Hematopoietic multipotent progenitor cell treated with erythropoietin and hydrocortisone succinate and interleukin-3 and kit ligand, for 6 days (in vitro differentiated cells): ENCODE results near the gene PCDHGC3.

Experiments
- DNase-seq: peaks from one replicate; pipeline ENCODE4 v3.0.0-alpha.2; 2015

PCDHGC3 gene

DNA sequence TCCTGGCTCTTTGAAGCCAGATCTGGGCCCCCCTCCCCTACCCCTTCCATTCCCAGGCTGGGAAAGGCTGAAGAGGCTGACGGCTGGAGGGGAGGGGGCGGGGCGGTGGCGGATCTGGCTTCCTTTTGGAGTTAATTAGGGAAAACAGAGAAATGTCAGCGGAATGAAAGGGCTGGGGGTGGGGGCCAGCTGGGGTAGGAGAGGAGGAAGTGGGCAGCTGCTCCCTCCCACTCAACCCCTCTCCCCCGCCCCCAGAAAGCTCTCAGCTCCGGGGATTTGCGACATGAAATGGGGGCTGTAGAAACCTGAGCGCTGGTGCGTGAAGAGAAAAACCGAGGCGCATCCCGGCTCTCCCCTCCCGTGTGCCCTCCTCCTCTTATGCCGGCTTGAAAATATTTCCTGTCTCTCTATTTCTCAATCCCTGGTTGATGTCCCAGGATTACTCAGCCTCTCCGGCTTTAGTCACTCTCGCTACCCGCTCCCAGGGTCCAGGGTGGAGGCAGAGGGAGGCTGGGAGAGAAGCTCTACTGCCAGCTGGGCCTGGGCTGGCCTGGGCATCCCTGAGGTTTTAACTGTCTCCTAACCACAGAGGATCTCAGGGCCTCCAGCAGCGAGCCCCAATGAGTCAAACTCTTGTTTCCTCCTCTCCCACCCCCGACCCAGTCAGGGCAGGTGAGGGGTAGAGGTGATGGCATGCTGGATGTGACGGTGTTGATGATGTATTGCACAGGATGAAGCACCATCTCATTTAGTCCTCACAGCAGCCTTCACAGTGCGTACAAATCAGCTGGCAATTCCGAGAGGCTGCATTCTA, 33.2 kb downstream of the PCDHGC3 start:
- no peak for DNase-seq

DNA sequence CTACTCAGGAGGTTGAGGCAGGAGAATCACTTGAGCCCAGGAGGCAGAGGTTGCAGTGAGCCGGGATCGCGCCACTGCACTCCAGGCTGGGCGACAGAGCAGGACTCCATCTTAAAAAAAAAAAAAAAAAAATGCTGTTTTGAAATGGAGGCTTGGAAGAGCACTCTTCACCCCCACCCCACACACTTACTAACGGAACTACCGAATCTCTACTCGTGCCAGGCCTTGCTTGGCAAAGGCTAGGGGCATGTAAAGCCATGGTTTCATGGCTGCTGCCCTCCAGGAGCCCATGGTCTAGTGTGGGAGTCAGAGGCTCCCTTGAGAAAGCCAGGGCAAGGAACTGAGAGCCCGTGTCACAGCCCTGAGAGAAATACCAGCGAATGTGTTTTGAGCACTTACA, 34.4 kb downstream of the PCDHGC3 start:
- DNase-seq = no peak

DNA sequence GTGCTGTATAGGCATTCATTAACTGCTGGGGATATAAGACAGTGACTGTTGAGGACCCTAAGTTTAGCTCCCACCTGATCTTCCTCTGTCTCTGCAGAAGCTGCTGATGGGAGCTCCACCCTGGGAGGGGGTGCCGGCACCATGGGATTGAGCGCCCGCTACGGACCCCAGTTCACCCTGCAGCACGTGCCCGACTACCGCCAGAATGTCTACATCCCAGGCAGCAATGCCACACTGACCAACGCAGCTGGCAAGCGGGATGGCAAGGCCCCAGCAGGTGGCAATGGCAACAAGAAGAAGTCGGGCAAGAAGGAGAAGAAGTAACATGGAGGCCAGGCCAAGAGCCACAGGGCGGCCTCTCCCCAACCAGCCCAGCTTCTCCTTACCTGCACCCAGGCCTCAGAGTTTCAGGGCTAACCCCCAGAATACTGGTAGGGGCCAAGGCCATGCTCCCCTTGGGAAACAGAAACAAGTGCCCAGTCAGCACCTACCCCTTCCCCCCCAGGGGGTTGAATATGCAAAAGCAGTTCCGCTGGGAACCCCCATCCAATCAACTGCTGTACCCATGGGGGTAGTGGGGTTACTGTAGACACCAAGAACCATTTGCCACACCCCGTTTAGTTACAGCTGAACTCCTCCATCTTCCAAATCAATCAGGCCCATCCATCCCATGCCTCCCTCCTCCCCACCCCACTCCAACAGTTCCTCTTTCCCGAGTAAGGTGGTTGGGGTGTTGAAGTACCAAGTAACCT, 35.3 kb downstream of the PCDHGC3 start:
- DNase-seq = no peak

DNA sequence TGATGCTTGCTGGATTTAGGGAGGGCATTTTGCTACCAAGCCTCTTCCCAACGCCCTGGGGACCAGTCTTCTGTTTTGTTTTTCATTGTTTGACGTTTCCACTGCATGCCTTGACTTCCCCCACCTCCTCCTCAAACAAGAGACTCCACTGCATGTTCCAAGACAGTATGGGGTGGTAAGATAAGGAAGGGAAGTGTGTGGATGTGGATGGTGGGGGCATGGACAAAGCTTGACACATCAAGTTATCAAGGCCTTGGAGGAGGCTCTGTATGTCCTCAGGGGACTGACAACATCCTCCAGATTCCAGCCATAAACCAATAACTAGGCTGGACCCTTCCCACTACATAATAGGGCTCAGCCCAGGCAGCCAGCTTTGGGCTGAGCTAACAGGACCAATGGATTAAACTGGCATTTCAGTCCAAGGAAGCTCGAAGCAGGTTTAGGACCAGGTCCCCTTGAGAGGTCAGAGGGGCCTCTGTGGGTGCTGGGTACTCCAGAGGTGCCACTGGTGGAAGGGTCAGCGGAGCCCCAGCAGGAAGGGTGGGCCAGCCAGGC, 36.1 kb downstream of the PCDHGC3 start:
- DNase-seq = peak; percentile 20

DNA sequence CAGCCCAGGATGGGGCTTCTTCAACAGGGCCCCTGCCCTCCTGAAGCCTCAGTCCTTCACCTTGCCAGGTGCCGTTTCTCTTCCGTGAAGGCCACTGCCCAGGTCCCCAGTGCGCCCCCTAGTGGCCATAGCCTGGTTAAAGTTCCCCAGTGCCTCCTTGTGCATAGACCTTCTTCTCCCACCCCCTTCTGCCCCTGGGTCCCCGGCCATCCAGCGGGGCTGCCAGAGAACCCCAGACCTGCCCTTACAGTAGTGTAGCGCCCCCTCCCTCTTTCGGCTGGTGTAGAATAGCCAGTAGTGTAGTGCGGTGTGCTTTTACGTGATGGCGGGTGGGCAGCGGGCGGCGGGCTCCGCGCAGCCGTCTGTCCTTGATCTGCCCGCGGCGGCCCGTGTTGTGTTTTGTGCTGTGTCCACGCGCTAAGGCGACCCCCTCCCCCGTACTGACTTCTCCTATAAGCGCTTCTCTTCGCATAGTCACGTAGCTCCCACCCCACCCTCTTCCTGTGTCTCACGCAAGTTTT, 36.7 kb downstream of the PCDHGC3 start:
- DNase-seq = peak; percentile 88

DNA sequence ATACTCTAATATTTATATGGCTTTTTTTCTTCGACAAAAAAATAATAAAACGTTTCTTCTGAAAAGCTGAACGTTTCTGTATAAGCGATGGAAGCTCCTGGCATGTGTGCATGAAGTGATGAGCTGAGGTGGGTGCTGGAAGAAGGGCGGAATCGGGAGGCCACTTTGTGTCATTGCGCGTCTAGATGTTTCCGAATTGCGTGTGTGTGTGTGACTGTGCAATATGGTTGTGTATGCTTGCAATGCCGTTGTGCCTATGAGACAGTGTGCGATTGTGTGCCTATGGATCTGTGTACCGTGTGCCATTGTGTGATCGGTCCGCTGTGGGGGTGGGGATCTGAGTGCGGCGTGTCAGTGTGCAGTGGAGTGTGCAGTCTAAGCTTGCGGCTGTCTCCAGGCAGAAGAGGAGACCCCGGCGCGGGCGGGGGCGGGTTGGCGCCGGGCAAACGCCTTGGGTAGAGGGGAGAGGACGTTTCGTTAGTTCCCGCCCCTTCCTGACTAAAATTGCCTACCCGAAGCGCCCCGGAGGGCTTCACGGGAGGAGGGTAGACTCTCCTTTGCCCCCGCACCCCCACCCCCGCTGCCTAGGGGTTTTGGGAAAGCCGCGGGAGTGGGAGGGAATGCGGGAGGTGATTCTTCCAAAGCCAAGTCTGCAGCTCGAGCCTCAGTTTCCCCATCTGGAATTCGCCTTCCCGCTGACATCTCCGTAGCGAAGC, 37.3 kb downstream of the PCDHGC3 start:
- DNase-seq = peak; percentile 54

DNA sequence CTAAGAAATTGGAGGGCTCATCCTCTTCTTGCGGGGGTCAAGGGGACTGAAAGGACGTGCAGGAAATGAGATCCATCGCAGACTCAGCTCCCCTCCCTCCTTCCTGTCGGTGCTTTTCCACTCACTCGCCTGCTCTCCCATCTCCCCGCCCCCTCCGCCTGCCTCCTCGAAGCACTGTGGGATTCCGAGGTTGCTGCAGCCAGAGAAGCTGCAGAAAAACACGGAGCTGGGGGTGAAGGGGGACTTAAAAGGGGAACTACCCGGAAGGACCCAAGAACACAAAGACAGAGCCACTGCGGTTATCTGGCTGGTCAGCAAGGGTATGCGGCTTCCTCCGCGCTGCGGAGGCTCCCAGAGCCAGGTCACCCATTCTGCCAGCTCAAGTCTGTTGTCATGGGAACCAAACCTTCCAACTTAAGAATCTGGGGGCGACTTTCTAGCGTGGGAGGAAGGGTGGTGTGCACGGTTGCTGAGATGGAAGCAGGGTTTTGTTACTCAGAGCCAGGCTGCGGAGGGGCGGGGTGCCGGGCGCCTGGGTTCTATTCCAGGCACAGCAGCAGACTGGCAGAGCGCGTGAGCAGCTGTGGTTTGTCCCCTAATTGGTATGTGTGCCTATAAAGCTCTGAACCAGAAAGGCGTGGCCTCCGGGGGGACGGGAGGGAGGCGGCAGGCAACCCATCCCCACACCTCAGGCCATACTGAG, 38.0 kb downstream of the PCDHGC3 start:
- peak; percentile 80 for DNase-seq

DNA sequence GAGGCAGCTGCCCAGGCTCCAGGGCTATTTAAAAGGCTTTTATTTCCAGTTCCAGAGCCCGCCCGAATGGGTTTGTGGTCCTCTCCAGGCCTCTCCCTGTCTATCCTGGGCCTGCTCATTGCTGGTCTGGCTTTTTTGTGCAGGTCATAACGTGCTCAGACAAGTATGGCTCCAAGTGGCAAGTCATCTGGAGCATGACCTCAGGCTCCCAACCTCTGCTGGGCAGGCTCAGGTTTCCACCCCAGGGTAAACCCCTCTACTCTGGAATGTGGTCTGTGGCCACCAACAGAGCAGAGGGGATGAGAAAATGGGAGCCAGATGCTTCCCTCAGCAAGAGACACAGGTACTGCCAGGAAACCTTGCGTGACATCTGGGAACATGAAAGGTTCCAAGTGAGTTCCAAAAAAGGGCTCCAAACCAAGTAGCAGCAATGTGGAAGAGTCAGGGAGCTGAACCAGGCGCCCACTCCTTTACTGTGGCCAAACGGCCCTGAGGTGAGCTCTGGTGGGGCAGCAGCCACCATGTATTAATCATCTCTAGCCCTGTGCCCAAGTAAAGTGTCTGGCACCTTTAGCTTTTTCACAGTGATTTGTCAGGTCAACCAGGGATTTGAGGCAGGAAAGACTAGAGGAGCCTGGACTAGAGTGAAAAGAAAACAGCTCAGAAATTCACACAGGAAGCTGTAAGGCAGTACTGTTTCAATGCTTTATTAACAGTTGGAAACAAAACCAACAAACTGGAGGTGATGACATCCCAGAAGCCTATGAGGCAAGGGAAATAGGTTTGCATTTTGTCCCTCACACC, 38.8 kb downstream of the PCDHGC3 start:
- DNase-seq = no peak

DNA sequence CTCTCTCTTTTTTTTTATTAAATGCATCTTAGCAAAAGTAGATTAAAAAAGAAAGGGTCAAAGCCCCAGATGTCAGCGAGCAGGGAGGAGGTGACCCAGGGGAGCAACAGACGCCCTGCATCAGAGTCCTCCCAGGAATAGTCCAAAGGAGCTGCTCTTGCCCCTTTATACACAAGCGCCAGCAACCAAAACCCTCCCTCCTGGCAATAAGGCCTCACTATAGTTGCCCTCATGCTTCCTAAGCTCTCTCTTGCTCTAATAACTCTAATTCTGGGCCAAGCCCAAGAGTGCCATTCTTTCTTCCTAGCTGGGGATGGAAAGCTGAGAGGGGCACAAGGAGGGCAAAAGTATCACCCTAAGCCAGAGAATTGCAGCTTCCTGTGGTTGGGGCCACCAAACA, 39.4 kb downstream of the PCDHGC3 start:
- DNase-seq = no peak

DNA sequence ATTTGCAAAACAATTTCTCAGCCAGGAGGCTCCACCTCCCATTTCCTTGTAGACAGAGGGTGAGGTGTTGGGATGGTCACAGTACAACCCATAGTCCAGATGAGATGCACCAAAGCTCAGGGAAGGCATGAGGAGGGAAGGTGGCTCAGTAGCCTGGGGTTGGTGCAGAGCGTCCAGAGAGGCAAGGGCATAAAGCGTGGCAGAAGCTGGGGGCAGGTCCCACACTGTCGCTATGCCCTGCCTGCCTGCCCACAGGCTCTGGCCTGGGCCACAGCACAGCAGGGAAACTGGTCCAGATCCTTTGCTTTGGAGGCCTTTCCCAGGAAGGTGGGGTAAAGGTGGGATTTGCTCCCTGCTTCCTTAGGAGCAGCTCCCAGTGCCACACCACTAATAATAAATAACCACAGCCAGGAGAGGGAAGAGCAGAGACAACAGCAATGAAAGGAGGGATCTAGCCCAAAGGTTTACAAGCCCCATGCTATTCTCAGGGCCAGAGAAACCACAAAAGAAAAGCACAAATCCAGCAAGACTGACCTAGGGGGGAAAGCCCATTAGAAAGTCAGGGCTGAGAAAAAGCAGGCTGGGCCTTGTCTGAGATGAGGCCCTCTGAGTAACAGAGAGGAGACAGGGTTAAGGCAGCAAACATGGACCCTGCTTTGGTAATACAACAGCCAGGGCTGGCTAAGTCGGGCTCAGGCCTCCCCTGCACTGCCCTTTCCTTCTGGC, 40.3 kb downstream of the PCDHGC3 start:
- no peak for DNase-seq

DNA sequence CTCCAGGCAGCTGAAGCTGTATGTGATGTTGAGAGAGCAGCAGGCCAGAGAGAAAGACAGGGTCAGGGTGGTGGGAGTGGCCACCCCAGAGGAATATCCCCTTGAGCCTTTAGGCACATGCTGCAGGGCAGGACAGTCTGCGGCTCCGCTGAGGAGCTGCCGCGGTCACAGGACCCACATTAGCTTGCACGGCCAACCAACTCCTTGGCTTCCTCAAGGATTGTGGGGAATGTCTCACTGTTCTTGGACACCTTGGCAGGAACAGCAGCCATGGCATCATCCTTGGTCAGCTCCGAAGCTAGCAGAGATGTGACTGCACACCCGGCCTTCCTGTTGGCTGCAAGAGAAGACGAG, 40.9 kb downstream of the PCDHGC3 start:
- no peak for DNase-seq

DNA sequence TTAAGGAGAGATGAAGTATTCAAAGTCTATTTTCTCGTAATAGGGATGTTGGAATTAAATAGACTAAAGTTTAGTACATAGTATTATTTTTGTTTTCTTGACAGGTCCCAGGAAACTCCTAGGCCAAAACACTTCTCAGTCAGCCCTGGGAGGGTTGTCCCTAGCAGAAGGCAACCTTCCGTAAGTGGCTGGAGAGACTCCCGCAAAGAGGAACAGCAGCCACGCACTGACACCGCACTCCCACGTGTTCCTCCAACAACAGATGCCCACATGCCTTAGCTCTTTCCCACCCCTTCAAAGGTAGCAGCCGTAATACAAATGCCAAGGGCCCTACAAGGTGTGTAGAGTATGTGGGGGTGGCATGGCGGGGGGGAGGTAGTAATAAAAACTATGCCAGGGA, 41.5 kb downstream of the PCDHGC3 start:
- no peak for DNase-seq

DNA sequence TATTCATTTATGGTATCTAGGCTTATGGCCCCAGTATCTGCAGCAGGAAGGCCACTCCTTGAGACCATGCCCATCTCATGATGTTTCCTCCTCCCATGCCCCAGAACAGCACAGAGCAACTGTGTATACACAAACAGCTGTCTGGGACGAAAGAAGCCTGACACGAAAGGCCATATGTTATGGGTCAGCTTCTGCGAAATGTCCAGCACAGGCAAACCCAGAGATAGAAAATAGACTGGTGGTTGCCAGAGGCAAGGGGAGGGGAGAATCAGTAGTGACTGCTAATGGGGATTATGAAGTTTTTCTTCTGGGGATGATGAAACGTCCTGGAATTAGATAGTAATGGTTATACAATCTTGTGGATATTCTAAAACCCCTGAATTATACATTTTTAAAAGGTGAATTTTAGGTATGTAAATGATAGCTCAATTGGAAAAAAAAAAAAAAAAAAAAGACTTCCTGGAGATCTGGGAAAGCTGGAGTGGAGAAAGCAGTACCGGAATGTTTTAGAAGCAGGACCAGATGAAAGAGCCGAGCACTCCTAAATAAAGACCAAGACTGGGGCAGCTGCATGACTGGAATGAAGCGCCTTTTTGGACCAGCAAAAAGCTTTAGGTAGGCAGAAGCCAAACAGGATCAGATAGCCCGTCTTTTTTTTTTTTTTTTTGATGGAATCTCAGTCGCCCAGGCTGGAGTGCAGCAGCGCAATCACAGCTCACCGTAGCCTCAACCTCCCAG, 42.3 kb downstream of the PCDHGC3 start:
- DNase-seq = no peak

DNA sequence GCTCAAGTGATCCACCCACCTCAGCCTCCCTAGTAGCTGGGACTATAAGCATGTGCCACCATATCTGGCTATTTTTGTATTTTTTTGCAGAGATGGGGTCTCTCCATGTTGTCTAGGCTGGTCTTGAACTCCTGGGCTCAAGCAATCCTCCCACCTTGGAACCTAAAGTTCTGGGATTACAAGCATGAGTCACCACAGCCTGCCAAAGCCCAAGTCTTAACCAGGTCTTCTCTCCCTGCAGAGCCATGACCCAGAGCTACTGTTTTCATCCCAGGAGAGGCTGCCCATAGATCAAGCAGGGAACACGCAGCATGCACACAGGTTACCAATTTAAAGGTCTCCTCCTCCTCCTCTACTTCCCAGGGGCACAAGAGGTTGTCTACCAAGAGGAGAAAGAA, 42.9 kb downstream of the PCDHGC3 start:
- no peak for DNase-seq

DNA sequence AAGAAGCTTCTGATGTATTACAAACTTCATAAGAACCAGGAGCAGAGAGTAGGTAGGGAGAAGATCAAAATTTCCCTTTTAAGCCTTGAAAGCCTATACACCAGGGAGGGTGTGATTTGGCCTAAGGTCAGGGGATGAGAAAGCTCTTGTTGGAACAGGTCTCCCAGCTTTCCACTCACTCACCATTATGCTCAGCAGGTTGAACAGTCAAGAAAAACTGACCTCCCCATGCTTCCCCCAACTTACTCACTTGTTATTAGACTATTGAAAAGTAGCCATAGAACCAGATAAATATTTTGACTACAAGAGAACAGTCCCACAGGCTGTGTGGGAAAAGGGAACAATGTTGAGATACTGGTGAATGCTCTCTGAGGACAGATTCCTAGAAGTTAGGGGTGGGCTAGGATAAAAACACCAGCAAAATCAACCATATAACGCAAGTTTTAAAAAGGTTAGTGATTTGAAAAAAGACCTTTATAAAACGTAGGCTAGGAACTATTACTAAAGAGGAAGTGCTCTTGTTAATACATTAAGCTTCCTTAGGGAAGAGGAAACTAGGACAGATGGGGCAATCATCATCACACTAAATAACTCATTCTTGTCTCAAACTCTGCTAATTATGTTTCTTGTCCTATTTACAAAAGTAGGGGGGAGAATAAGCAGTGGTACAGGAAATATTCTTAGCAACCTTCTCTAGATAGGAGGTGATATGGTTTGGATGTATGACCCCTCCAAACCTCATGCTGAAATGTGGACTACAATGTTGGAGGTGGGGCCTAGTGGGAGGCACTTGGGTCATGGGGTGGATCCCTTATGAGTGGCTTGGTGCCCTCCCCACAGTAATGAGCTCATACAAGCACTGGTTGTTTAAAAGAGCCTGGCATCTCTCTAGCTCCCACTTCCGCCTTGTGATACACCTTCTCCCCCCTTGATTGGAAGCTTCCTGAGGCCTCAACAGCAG, 44.1 kb downstream of the PCDHGC3 start:
- DNase-seq = no peak

DNA sequence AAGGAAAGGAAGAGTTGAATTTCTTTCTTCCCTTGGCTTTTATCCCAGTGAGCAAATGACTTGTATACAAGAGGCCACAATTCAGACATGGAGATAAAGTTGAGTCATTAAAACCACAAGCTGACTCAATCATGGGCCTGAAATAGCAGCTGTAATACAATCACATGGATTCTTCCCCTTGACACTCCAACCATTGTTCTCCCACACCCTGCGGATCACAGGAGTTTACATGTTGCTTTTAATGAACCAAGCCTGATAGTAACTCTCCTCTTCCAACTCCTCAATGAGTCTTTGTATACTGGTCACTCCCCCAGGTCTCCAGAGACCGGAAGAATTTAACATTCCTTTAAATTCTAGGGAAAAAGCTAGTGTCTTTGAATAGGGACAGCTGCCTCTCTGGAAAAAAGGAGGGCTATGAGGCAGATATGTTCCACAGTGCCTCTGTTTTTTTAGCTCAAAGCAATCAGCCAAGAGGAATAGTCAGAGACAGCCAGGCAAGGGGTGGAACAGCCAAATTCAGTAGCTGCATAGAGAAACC, 45.5 kb downstream of the PCDHGC3 start:
- DNase-seq = peak; percentile 83

DNA sequence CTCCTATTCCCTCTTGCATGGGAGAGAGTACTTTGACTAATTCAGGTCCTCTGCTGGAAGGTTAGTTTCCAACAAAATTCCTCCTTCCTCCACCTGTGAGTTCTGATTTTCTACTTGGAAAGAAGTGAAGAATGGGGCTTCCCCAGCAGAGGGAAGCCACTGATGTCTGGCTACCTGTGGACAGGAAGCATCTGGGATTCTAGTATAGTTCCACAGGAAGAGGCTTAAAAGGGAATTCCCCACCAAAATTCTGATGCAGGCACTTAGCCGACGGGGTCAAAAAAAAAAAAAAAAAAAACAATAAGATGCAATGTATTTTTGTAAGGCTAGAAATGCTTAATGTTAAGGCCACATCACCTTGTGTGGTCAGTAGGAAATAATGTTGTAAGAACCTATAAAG, 46.5 kb downstream of the PCDHGC3 start:
- DNase-seq = no peak

DNA sequence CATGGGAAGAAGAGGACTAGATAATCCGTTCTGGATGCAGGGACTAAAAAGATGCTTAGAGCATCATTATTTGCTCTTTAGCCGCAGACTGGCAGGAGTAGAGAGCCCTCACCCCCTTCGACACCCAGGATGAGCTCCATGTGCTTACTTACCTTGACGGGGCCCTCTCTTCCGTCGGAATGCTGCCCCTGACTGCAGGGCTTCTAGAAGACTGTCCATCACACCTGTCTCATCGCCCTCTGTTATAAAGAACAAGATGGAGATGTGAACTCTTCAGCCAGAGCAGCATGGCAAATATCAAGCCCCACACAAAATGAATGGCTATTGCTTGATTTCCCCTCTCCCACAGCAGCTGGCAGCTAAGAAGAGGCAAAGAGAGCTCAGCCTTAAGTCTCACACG, 48.2 kb downstream of the PCDHGC3 start:
- no peak for DNase-seq
